Subcutaneous abdominal adipose tissue (tissue), 5 donors: Measurements from ENCODE around the gene RALGPS1.

Experiments used
- H3K27ac ChIP-seq: one replicate; pipeline ENCODE4 v1.7.0; 2013; ENCODE audit warnings: low read depth, mild to moderate bottlenecking, inconsistent platforms, low read length, moderate library complexity
- H3K27me3 ChIP-seq, 5 donors: one replicate each; pipeline ENCODE4 v1.7.0; 2013; ENCODE audit warnings: low read length in 5 of 5, inconsistent platforms in 1 of 5; ENCODE audit not compliant: control insufficient read depth in 5 of 5, insufficient read depth in 4 of 5
- H3K36me3 ChIP-seq, 5 donors: one replicate each; pipeline ENCODE4 v1.7.0; 2013; ENCODE audit warnings: low read length in 5 of 5; ENCODE audit not compliant: control insufficient read depth in 5 of 5, insufficient read depth in 5 of 5
- H3K4me1 ChIP-seq, 5 donors: one replicate each; pipeline ENCODE4 v1.7.0; 2013; ENCODE audit warnings: low read length in 5 of 5, mild to moderate bottlenecking in 3 of 5, moderate library complexity in 1 of 5; ENCODE audit not compliant: control insufficient read depth in 5 of 5, insufficient read depth in 5 of 5
- H3K4me3 ChIP-seq, 5 donors: one replicate each; pipeline ENCODE4 v1.7.0; 2013; ENCODE audit warnings: low read length in 5 of 5, low read depth in 1 of 5
- H3K9ac ChIP-seq, 5 donors: one replicate each; pipeline ENCODE4 v1.7.0; 2013; ENCODE audit warnings: low read length in 5 of 5, mild to moderate bottlenecking in 4 of 5, moderate library complexity in 3 of 5
- H3K9me3 ChIP-seq, 5 donors: one replicate each; pipeline ENCODE4 v1.7.0; 2013; ENCODE audit warnings: low read length in 5 of 5; ENCODE audit not compliant: control insufficient read depth in 5 of 5
- donor health status: healthy.
- donor health status: healthy.
- donor health status: healthy.
- donor health status: healthy.
- donor health status: healthy.

Gene RALGPS1

GRCh38 chr9:127162046-127162863 lies 247.7 kb downstream of the RALGPS1 start:
- Histone ChIP-seq H3K4me1 (peaks cover 8 to 54% (median 42%) of the 10 kb centered on the region in 5 donors), H3K4me3 (no peak overlapping the region), H3K9ac (peak overlapping the region in 1 of 5 donors; percentile 24), H3K27ac (peak overlapping the region; percentile 68), H3K9me3 (no peaks in the 10 kb centered on the region), H3K36me3 (no peaks in the 10 kb centered on the region), H3K27me3 (no peaks in the 10 kb centered on the region)

GRCh38 chr9:127162864-127163365 lies 248.3 kb downstream of the RALGPS1 start:
- Histone ChIP-seq H3K36me3 (no peaks in the 10 kb centered on the region), H3K9ac (peak overlapping the region in 2 of 5 donors; percentile 17 to 18), H3K27ac (peak overlapping the region; percentile 68), H3K4me3 (no peak overlapping the region), H3K9me3 (no peaks in the 10 kb centered on the region), H3K27me3 (no peaks in the 10 kb centered on the region), H3K4me1 (peaks cover 8 to 55% (median 43%) of the 10 kb centered on the region in 5 donors)

DNA sequence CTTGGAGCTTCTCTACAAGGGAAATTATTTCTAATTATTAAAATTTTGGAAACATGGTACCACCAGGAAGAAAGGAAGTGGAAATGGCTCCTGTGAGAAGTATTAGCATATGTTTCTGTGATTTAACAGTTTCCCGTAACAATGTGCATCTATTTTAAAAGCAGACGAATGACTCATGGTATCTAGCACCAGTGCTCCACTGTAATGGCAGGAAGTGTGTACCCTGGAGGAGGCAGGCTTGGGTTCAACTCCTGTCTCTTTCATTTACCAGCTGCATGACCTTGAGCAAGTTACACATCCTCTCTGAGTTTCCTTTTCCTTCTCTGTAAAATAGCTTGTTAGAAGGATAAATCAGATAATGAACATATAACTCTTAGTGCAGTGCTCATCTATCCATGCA lies 248.8 kb downstream of the RALGPS1 start:
- Histone ChIP-seq H3K36me3 (no peaks in the 10 kb centered on the region), H3K4me3 (no peak overlapping the region), H3K9me3 (no peaks in the 10 kb centered on the region), H3K4me1 (peaks cover 8 to 55% (median 43%) of the 10 kb centered on the region in 5 donors), H3K9ac (peak overlapping the region in 1 of 5 donors; percentile 17), H3K27me3 (no peaks in the 10 kb centered on the region), H3K27ac (peak overlapping the region; percentile 68)

DNA sequence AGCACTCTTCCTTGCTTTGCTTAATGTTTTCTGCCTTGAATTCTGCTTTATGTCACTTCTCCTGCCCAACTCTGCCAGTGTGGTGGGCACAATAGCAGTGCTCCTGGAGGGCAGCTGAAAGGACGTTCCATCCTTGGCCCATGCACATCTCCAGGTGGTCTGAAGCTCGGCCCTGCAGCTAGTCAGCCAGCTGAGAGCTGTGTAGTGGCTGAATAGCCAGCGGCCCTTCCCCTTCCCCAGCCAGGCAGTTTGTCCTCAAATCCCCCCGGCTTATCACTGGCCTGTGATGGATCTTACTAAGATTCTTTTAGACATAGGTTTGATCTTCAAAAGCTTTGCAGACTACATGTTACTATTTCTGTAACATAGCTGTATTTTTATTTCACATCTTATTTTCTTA lies 250.5 kb downstream of the RALGPS1 start:
- H3K36me3 ChIP-seq, result no peaks in the 10 kb centered on the region
- no peak overlapping the region for H3K27ac ChIP-seq
- H3K4me3 ChIP-seq, result no peak overlapping the region
- H3K4me1 ChIP-seq, result peaks cover 8 to 51% (median 39%) of the 10 kb centered on the region in 5 donors
- H3K9me3 ChIP-seq, result no peaks in the 10 kb centered on the region
- no peaks in the 10 kb centered on the region for H3K27me3 ChIP-seq
- H3K9ac ChIP-seq, result no peak overlapping the region

- Histone ChIP-seq H3K27ac (no peak overlapping the region), H3K27me3 (no peaks in the 10 kb centered on the region), H3K4me1 (peaks cover 8 to 45% (median 36%) of the 10 kb centered on the region in 5 donors), H3K9me3 (no peaks in the 10 kb centered on the region), H3K4me3 (no peak overlapping the region), H3K36me3 (no peaks in the 10 kb centered on the region), H3K9ac (no peak overlapping the region)
Measured at GRCh38 chr9:127166111-127166510, 251.5 kb downstream of the RALGPS1 start.

DNA sequence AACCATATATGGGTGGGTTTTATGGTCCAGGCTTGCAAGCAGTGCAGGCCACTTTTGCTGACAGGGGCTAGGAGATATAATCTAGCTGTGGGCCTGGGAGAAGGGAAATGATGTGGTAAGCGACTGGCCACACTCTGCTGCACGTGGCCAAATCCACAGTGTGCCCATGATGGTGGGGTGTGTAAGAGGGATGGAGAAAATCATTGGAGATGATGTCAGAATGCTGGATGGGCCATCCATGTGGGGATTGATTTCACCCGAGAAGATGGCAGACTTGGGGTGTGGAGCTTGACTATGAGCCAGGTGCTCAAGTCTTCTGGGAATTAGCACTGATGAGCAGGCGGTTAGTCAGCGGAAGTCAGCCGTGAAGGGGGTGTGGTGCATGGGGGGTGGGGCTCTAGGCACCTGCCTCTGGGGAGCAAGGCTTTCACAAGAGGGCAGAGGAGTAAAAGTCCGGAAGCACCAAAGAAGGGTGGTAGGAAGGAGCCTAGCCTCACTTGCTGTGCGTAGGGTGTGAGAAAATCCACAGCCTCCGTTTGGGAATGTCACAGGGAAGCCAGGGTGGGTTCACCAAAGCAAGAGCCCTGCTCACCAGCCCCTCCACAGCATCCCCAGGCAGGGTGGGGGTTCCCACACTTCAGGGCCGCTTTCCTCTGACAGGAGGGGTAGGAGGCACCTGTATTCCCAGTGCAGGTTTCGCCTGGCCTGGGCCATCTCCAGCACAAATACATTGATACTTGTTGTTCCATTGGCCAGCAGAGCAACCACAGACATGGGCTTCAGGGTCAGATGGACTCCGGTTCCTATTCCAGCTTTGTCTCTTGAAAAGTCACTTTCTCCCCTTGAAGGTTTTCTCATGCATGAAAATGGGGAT lies 252.3 kb downstream of the RALGPS1 start:
- no peaks in the 10 kb centered on the region for H3K36me3 ChIP-seq
- peaks cover 8 to 45% (median 33%) of the 10 kb centered on the region in 5 donors for H3K4me1 ChIP-seq
- H3K4me3 ChIP-seq, result no peak overlapping the region
- no peaks in the 10 kb centered on the region for H3K9me3 ChIP-seq
- H3K9ac ChIP-seq, result no peak overlapping the region
- H3K27me3 ChIP-seq, result no peaks in the 10 kb centered on the region
- H3K27ac ChIP-seq, result no peak overlapping the region

GRCh38 chr9:127167560-127168326 lies 253.2 kb downstream of the RALGPS1 start:
- no peak overlapping the region for H3K9ac ChIP-seq
- no peak overlapping the region for H3K27ac ChIP-seq
- H3K4me3 ChIP-seq, result no peak overlapping the region
- no peaks in the 10 kb centered on the region for H3K36me3 ChIP-seq
- H3K4me1 ChIP-seq, result peaks cover 6 to 38% (median 27%) of the 10 kb centered on the region in 5 donors
- H3K9me3 ChIP-seq, result no peaks in the 10 kb centered on the region
- H3K27me3 ChIP-seq, result no peaks in the 10 kb centered on the region

- Histone ChIP-seq H3K9me3 (no peaks in the 10 kb centered on the region), H3K4me3 (peak overlapping the region in 1 of 5 donors; percentile 2), H3K27me3 (no peaks in the 10 kb centered on the region), H3K9ac (peak overlapping the region in 1 of 5 donors; percentile 19), H3K36me3 (no peaks in the 10 kb centered on the region), H3K27ac (peak overlapping the region; percentile 41), H3K4me1 (peaks cover 4 to 29% (median 20%) of the 10 kb centered on the region in 5 donors)
Measured at GRCh38 chr9:127168756-127169574, 254.4 kb downstream of the RALGPS1 start.

- H3K27ac ChIP-seq, result no peak overlapping the region
- H3K4me3 ChIP-seq, result no peak overlapping the region
- H3K9ac ChIP-seq, result no peak overlapping the region
- peaks cover 7 to 33% (median 20%) of the 10 kb centered on the region in 5 donors for H3K4me1 ChIP-seq
- no peaks in the 10 kb centered on the region for H3K9me3 ChIP-seq
- H3K36me3 ChIP-seq, result no peaks in the 10 kb centered on the region
- no peaks in the 10 kb centered on the region for H3K27me3 ChIP-seq
Measured at GRCh38 chr9:127169575-127169883, 254.9 kb downstream of the RALGPS1 start.
